Fibroblast of mammary gland (primary cell): Measurements from ENCODE around the gene SH3RF3.

Source experiments
- DNase-seq: peaks from one replicate; pipeline ENCODE4 v3.0.0-alpha.2; 2010; ENCODE audit warnings: low read depth
- H3K4me3 ChIP-seq: 2 replicates; pipeline ENCODE4 v1.5.1; 2011; ENCODE audit warnings: low read depth, mild to moderate bottlenecking, low read length, moderate library complexity; ENCODE audit not compliant: control insufficient read depth
- CTCF ChIP-seq: conservative IDR thresholded peaks from 2 replicates; pipeline ENCODE4 v1.5.1; 2011; ENCODE audit warnings: low read depth, low read length, inconsistent platforms; ENCODE audit not compliant: control insufficient read depth, insufficient read depth

Gene SH3RF3

GRCh38 chr2:109226622-109227021 is 97.6 kb downstream of the SH3RF3 start:
- TF ChIP-seq CTCF = no peak
- DNase-seq = no peak
- no peak overlapping the region for H3K4me3 ChIP-seq

- no peak overlapping the region for H3K4me3 ChIP-seq
- TF ChIP-seq CTCF = no peak
- DNase-seq = no peak
Observed at GRCh38 chr2:109229094-109229675, 100.2 kb downstream of the SH3RF3 start.

DNA sequence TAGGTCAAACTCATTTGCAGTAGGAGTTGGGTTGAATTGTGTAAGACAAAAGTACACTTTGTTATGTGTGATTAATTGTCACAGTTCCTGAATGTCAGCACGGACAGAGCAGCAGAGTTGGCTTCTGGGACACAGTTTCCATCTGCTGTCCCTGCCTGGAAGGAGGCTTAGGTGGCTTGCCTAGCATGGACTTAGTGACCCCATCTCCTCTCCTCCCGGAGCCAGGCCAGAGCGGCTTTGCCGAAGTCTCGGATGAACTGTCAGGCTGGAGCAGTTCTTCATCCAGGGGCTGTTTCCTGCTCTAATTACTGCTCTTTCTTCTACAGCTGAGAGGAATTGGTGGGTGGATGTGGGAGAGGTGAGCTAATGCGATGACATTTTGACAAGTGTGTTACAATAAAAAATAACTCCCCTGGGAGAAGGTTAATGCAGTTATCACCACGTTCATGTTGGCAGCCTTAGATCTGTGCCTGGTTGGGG is 102.0 kb downstream of the SH3RF3 start:
- no peak for DNase-seq
- H3K4me3 ChIP-seq = no peak overlapping the region
- TF ChIP-seq CTCF = no peak

GRCh38 chr2:109231428-109231827 is 102.4 kb downstream of the SH3RF3 start:
- no peak overlapping the region for H3K4me3 ChIP-seq
- no peak for TF ChIP-seq CTCF
- no peak for DNase-seq

- no peak for DNase-seq
- no peak for TF ChIP-seq CTCF
- no peak overlapping the region for H3K4me3 ChIP-seq
Observed at GRCh38 chr2:109231996-109232705, 103.1 kb downstream of the SH3RF3 start.

- no peak for DNase-seq
- no peak overlapping the region for H3K4me3 ChIP-seq
- no peak for TF ChIP-seq CTCF
Observed at GRCh38 chr2:109232909-109233308, 103.9 kb downstream of the SH3RF3 start.
